SK-N-SH (cell line): ENCODE measurements around the gene FALEC.

Experiments used
- MAX ChIP-seq: IDR thresholded peaks from 2 replicates; pipeline ENCODE4 v1.4.0; 2012; ENCODE audit warnings: low read depth
- NFIC ChIP-seq: IDR thresholded peaks from 2 replicates; pipeline ENCODE4 v1.4.0; 2012; ENCODE audit warnings: borderline replicate concordance
- TF ChIP-seq, protein P1 (sequence below): fragments of 200-600 bp; sonication (generic); IDR thresholded peaks from 2 replicates; pipeline ENCODE4 v1.6.1; 2017; ENCODE audit warnings: antibody characterized with exemption, mild to moderate bottlenecking, moderate library complexity

GRCh38 chr1:150557813-150558212, 42.3 kb downstream of the FALEC start:
- TF ChIP-seq, protein P1, sequence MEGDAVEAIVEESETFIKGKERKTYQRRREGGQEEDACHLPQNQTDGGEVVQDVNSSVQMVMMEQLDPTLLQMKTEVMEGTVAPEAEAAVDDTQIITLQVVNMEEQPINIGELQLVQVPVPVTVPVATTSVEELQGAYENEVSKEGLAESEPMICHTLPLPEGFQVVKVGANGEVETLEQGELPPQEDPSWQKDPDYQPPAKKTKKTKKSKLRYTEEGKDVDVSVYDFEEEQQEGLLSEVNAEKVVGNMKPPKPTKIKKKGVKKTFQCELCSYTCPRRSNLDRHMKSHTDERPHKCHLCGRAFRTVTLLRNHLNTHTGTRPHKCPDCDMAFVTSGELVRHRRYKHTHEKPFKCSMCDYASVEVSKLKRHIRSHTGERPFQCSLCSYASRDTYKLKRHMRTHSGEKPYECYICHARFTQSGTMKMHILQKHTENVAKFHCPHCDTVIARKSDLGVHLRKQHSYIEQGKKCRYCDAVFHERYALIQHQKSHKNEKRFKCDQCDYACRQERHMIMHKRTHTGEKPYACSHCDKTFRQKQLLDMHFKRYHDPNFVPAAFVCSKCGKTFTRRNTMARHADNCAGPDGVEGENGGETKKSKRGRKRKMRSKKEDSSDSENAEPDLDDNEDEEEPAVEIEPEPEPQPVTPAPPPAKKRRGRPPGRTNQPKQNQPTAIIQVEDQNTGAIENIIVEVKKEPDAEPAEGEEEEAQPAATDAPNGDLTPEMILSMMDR = no peak
- TF ChIP-seq NFIC (no peak), MAX (no peak)
